H9 (cell line): ENCODE data around the gene SHC1. TPM values are rescaled to one million over a fixed set of nuclear protein-coding genes. Genes with fewer than 3 reads are reported as not detected.

Experiments
- DNase-seq: peaks from one replicate; pipeline ENCODE4 v3.0.0-alpha.2; 2017
- H2AFZ ChIP-seq: one replicate; pipeline ENCODE4 v1.6.1; 2013; ENCODE audit warnings: mild to moderate bottlenecking, low read length, control low read depth, moderate library complexity
- H2AK5ac ChIP-seq: 2 replicates; pipeline ENCODE4 v1.6.1; 2013; ENCODE audit warnings: low read length, control low read depth, mixed read lengths; ENCODE audit not compliant: insufficient read length
- H2BK120ac ChIP-seq: one replicate; pipeline ENCODE4 v1.6.1; 2013; ENCODE audit warnings: low read depth, mild to moderate bottlenecking, low read length, control low read depth, inconsistent platforms; ENCODE audit not compliant: poor library complexity, severe bottlenecking
- H2BK12ac ChIP-seq: 2 replicates; pipeline ENCODE4 v1.6.1; 2013; ENCODE audit warnings: low read length, control low read depth, mixed read lengths, low read depth; ENCODE audit not compliant: insufficient read length
- H2BK15ac ChIP-seq: 2 replicates; pipeline ENCODE4 v1.6.1; 2013; ENCODE audit warnings: low read depth, low read length, control low read depth
- H2BK20ac ChIP-seq: one replicate; pipeline ENCODE4 v1.6.1; 2013; ENCODE audit warnings: low read depth, mild to moderate bottlenecking, low read length, control low read depth, inconsistent platforms; ENCODE audit not compliant: poor library complexity, severe bottlenecking
- H2BK5ac ChIP-seq: 2 replicates; pipeline ENCODE4 v1.6.1; 2013; ENCODE audit warnings: low read length, control low read depth, mixed read lengths; ENCODE audit not compliant: insufficient read length
- H3K14ac ChIP-seq: 2 replicates; pipeline ENCODE4 v1.6.1; 2013; ENCODE audit warnings: low read length, control low read depth; ENCODE audit not compliant: insufficient read depth
- H3K18ac ChIP-seq: 2 replicates; pipeline ENCODE4 v1.6.1; 2013; ENCODE audit warnings: low read depth, mild to moderate bottlenecking, mixed read lengths, low read length, control low read depth; ENCODE audit not compliant: insufficient read length
- H3K23ac ChIP-seq: 2 replicates; pipeline ENCODE4 v1.6.1; 2013; ENCODE audit warnings: low read length, control low read depth, mixed read lengths, low read depth; ENCODE audit not compliant: insufficient read length
- H3K23me2 ChIP-seq: 2 replicates; pipeline ENCODE4 v1.6.1; 2013; ENCODE audit warnings: low read depth, mild to moderate bottlenecking, mixed read lengths, low read length, control low read depth; ENCODE audit not compliant: insufficient read length, poor library complexity, severe bottlenecking
- H3K27ac ChIP-seq: 2 replicates; pipeline ENCODE4 v1.5.1; 2013; ENCODE audit warnings: low read length, control low read depth, mixed read lengths, low read depth; ENCODE audit not compliant: insufficient read length
- H3K27me3 ChIP-seq: 2 replicates; pipeline ENCODE4 v1.6.1; 2013; ENCODE audit warnings: low read length, control low read depth, inconsistent platforms; ENCODE audit not compliant: insufficient read depth
- H3K4ac ChIP-seq: 2 replicates; pipeline ENCODE4 v1.6.1; 2013; ENCODE audit warnings: low read depth, mild to moderate bottlenecking, control low read depth, inconsistent platforms, low read length, moderate library complexity
- H3K4me1 ChIP-seq: 2 replicates; pipeline ENCODE4 v1.6.1; 2013; ENCODE audit warnings: low read length, control low read depth, inconsistent platforms; ENCODE audit not compliant: insufficient read depth
- H3K4me2 ChIP-seq: 2 replicates; pipeline ENCODE4 v1.6.1; 2013; ENCODE audit warnings: low read length, control low read depth, mixed read lengths; ENCODE audit not compliant: insufficient read length, insufficient read depth
- H3K56ac ChIP-seq: 2 replicates; pipeline ENCODE4 v1.6.1; 2013; ENCODE audit warnings: low read depth, mild to moderate bottlenecking, mixed read lengths, low read length, control low read depth; ENCODE audit not compliant: insufficient read length
- H3K79me1 ChIP-seq: 2 replicates; pipeline ENCODE4 v1.6.1; 2013; ENCODE audit warnings: low read depth, mild to moderate bottlenecking, moderate library complexity, low read length, control low read depth, inconsistent platforms; ENCODE audit not compliant: insufficient read depth, poor library complexity, severe bottlenecking
- H3K79me2 ChIP-seq: 2 replicates; pipeline ENCODE4 v1.6.1; 2013; ENCODE audit warnings: low read length, control low read depth, inconsistent platforms; ENCODE audit not compliant: insufficient read depth
- H3K9ac ChIP-seq: 2 replicates; pipeline ENCODE4 v1.6.1; 2013; ENCODE audit warnings: low read length, control low read depth, mixed read lengths; ENCODE audit not compliant: insufficient read length; ENCODE audit errors: extremely low read depth
- H3K9me3 ChIP-seq: one replicate; pipeline ENCODE4 v1.6.1; 2013; ENCODE audit warnings: low read depth, low read length, inconsistent platforms; ENCODE audit not compliant: control insufficient read depth
- H3T11ph ChIP-seq: one replicate; pipeline ENCODE4 v1.6.1; 2013; ENCODE audit warnings: mild to moderate bottlenecking, low read length, control low read depth, inconsistent platforms
- H4K20me1 ChIP-seq: one replicate; pipeline ENCODE4 v1.6.1; 2013; ENCODE audit not compliant: control insufficient read depth, insufficient read length, insufficient read depth
- H4K5ac ChIP-seq: 2 replicates; pipeline ENCODE4 v1.6.1; 2013; ENCODE audit warnings: low read depth, mild to moderate bottlenecking, mixed read lengths, low read length, control low read depth; ENCODE audit not compliant: insufficient read length
- H4K8ac ChIP-seq: replicated peaks from 2 replicates; pipeline ENCODE4 v1.6.1; 2013; ENCODE audit warnings: low read length, control low read depth, mixed read lengths, low read depth; ENCODE audit not compliant: insufficient read length
- H4K91ac ChIP-seq: 2 replicates; pipeline ENCODE4 v1.6.1; 2013; ENCODE audit warnings: low read depth, mild to moderate bottlenecking, moderate library complexity, mixed read lengths, low read length, control low read depth; ENCODE audit not compliant: insufficient read length
- H3K27ac Mint-ChIP-seq, 3 experiments: 2 replicates in 2 of 3; 3 replicates in 1 of 3; pipeline ENCODE4 v1.8.0; 2020 to 2021; ENCODE audit warnings: mixed read lengths in 3 of 3, mild to moderate bottlenecking in 1 of 3, moderate library complexity in 1 of 3
- H3K27me3 Mint-ChIP-seq: 2 replicates; pipeline ENCODE4 v1.8.0; 2021; ENCODE audit warnings: low read depth, mild to moderate bottlenecking, moderate library complexity, mixed read lengths
- H3K36me3 Mint-ChIP-seq, 3 experiments: 2 replicates in 2 of 3; 3 replicates in 1 of 3; pipeline ENCODE4 v1.8.0; 2020 to 2021; ENCODE audit warnings: low read depth in 3 of 3, mixed read lengths in 3 of 3; ENCODE audit not compliant: insufficient read depth in 1 of 3
- H3K4me1 Mint-ChIP-seq, 2 experiments: 2 replicates each; pipeline ENCODE4 v1.8.0; 2020; ENCODE audit warnings: mixed read lengths in 2 of 2
- H3K4me3 Mint-ChIP-seq, 2 experiments: 2 replicates in 1 of 2; 3 replicates in 1 of 2; pipeline ENCODE4 v1.8.0; 2020 to 2021; ENCODE audit warnings: mild to moderate bottlenecking in 2 of 2, mixed read lengths in 2 of 2, moderate library complexity in 1 of 2
- H3K9me3 Mint-ChIP-seq, 2 experiments: 2 replicates in 1 of 2; 3 replicates in 1 of 2; pipeline ENCODE4 v1.8.0; 2020; ENCODE audit warnings: mild to moderate bottlenecking in 2 of 2, mixed read lengths in 2 of 2, moderate library complexity in 1 of 2
- WGBS: extraction: QIAGEN DNeasy Blood & Tissue Kit; methylation state at CpG from one replicate; pipeline ENCODE4 v1.1.7; 2013; ENCODE audit warnings: missing lambda C conversion rate, low lambda C conversion rate, mixed read lengths; ENCODE audit not compliant: insufficient read length; ENCODE audit errors: extremely low coverage; 5-methylcytosine and 5-hydroxymethylcytosine counted together
- total RNA-seq: library from RNA; stranded (reverse); gene quantifications from 2 replicates; pipeline ENCODE4 v1.2.1, GENCODE V29; 2021
- TF ChIP-seq, protein P1 (sequence below): fragments of 200-600 bp; sonication (generic); conservative IDR thresholded peaks from 3 replicates; pipeline ENCODE4 v1.8.0; 2021; ENCODE audit warnings: antibody characterized with exemption, mild to moderate bottlenecking

The SHC1 gene
- total RNA-seq, 1 experiment from 2014 or later, result 168 TPM

DNA sequence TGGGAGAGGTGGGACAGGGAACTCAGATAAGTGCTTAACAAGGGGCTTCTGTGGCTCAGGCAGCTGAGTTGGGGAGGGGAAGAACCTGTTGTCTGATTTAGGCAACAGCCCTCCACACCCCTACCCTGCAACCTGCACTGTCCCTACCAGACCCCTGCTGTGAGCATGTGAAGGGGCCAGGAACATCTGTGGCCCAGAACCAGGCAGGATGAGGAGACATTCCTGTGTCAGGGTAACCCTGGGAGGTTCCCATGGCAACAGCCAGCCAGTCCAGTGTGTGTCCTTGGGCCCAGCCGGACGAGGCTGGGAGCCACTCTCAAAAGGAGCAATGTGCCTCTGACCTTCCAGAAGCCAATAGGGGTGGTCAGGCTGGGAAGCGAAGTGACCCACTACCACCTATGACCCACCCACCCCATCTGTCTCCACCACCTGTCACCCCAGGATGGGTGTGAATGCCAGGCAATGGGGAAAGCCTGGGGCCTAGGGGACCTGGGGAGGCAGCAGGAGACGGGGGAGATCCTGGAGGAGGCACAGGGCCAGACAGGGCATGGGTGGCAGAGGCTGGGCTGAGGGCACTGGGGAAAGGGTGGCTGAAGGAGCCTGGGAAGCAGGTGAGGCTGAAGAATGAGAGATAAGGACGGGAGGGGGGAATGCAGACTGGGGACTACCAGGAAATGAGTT, 29.1 kb downstream of the SHC1 start:
- Histone ChIP-seq H3K4ac (no peak overlapping the region), H3K14ac (no peak overlapping the region), H4K8ac (no peak overlapping the region), H3K4me1 (peaks cover 3% of the 10 kb centered on the region; the same call in 1 of the 2 replicates), H3K27ac (no peak overlapping the region), H3K18ac (no peak overlapping the region), H2BK5ac (no peak overlapping the region), H2BK120ac (no peak overlapping the region), H2AFZ (no peak overlapping the region), H3K79me1 (no peaks in the 10 kb centered on the region), H3K79me2 (no peaks in the 10 kb centered on the region), H3K9me3 (no peaks in the 10 kb centered on the region), H2BK12ac (no peak overlapping the region), H3K56ac (no peak overlapping the region), H3K9ac (no peak overlapping the region), H4K5ac (no peak overlapping the region), H4K20me1 (no peaks in the 10 kb centered on the region), H2BK20ac (no peak overlapping the region), H2BK15ac (no peak overlapping the region), H3K27me3 (no peaks in the 10 kb centered on the region), H4K91ac (no peak overlapping the region), H2AK5ac (no peak overlapping the region), H3K23ac (no peak overlapping the region), H3K4me2 (no peak overlapping the region), H3K23me2 (peaks cover 8% of the 10 kb centered on the region), H3T11ph (no peak overlapping the region)
- H3K4me1 Mint-ChIP-seq, result peaks cover 34 to 36% of the 10 kb centered on the region in 2 experiments
- no CpG with 5 or more reads among the region's 5 CpGs for WGBS
- no peaks in the 10 kb centered on the region; a peak in 1 of 5 replicates for H3K9me3 Mint-ChIP-seq
- H3K27me3 Mint-ChIP-seq, result no peaks in the 10 kb centered on the region
- peak overlapping the region in 1 of 3 experiments; percentile 28; a peak in 2 of 7 replicates for H3K27ac Mint-ChIP-seq
- DNase-seq, result peak; percentile 60
- peaks cover 0 to 5% (median 0%) of the 10 kb centered on the region in 3 experiments; a peak in 3 of 7 replicates for H3K36me3 Mint-ChIP-seq
- TF ChIP-seq, protein P1, sequence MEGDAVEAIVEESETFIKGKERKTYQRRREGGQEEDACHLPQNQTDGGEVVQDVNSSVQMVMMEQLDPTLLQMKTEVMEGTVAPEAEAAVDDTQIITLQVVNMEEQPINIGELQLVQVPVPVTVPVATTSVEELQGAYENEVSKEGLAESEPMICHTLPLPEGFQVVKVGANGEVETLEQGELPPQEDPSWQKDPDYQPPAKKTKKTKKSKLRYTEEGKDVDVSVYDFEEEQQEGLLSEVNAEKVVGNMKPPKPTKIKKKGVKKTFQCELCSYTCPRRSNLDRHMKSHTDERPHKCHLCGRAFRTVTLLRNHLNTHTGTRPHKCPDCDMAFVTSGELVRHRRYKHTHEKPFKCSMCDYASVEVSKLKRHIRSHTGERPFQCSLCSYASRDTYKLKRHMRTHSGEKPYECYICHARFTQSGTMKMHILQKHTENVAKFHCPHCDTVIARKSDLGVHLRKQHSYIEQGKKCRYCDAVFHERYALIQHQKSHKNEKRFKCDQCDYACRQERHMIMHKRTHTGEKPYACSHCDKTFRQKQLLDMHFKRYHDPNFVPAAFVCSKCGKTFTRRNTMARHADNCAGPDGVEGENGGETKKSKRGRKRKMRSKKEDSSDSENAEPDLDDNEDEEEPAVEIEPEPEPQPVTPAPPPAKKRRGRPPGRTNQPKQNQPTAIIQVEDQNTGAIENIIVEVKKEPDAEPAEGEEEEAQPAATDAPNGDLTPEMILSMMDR, result no peak
- no peak overlapping the region; a peak in 1 of 5 replicates for H3K4me3 Mint-ChIP-seq
